Hematopoietic multipotent progenitor cell treated with erythropoietin and hydrocortisone succinate and interleukin-3 and kit ligand, for 8 days (in vitro differentiated cells): Measurements from ENCODE around the gene IGFL2.
A peak's percentile ranks its signal among the peaks of the same experiment; 100 is the strongest.
"Not testable (repeated sequence)": the region's sequence is repeated elsewhere in the genome, so short reads cannot be mapped to it uniquely, and the experiment has no call there.

Source experiments
- DNase-seq: peaks from one replicate; pipeline ENCODE4 v3.0.0-alpha.2; 2015

IGFL2 gene

GRCh38 chr19:46147791-46148288 lies at the start of gene IGFL2:
IGFL2 (plus strand) TSS chr19:46148238; CDS start chr19:46148279, 41 bp downstream.
- DNase-seq: peak; percentile 28

GRCh38 chr19:46100344-46100743 lies 47.7 kb upstream of the IGFL2 start:
- DNase-seq: no peak

- DNase-seq: no peak
Observed at GRCh38 chr19:46101293-46101692, 46.7 kb upstream of the IGFL2 start.

- not testable (repeated sequence) for DNase-seq
Observed at GRCh38 chr19:46102333-46102732, 45.7 kb upstream of the IGFL2 start.

- DNase-seq: no peak
Observed at GRCh38 chr19:46107371-46107770, 40.7 kb upstream of the IGFL2 start.

GRCh38 chr19:46109876-46110275 lies 38.2 kb upstream of the IGFL2 start:
- DNase-seq: no peak

GRCh38 chr19:46111376-46111775 lies 36.7 kb upstream of the IGFL2 start:
- no peak for DNase-seq

GRCh38 chr19:46112527-46112926 lies 35.5 kb upstream of the IGFL2 start:
- no peak for DNase-seq

GRCh38 chr19:46113726-46114125 lies 34.3 kb upstream of the IGFL2 start:
- no peak for DNase-seq

- no peak for DNase-seq
Observed at GRCh38 chr19:46115396-46116106, 32.5 kb upstream of the IGFL2 start.

GRCh38 chr19:46116121-46116520 lies 31.9 kb upstream of the IGFL2 start:
- no peak for DNase-seq

GRCh38 chr19:46118136-46118535 lies 29.9 kb upstream of the IGFL2 start:
- DNase-seq: no peak

- DNase-seq: no peak
Observed at GRCh38 chr19:46124638-46125115, 23.4 kb upstream of the IGFL2 start, which contains the start of gene IGFL3. IGFL3 (minus strand) TSS chr19:46124688; CDS start chr19:46124649, 39 bp downstream.

- DNase-seq: no peak
Observed at GRCh38 chr19:46125447-46125846, 22.6 kb upstream of the IGFL2 start.

GRCh38 chr19:46126086-46126580 lies 21.9 kb upstream of the IGFL2 start:
- DNase-seq: no peak

GRCh38 chr19:46131485-46132143 lies 16.4 kb upstream of the IGFL2 start:
- DNase-seq: no peak

- DNase-seq: no peak
Observed at GRCh38 chr19:46132508-46133100, 15.4 kb upstream of the IGFL2 start.

- DNase-seq: peak; percentile 1
Observed at GRCh38 chr19:46133101-46133627, 14.9 kb upstream of the IGFL2 start.

- no peak for DNase-seq
Observed at GRCh38 chr19:46133777-46134241, 14.2 kb upstream of the IGFL2 start.

- no peak for DNase-seq
Observed at GRCh38 chr19:46134527-46134926, 13.5 kb upstream of the IGFL2 start.

- no peak for DNase-seq
Observed at GRCh38 chr19:46137915-46138473, 10.0 kb upstream of the IGFL2 start.

- DNase-seq: no peak
Observed at GRCh38 chr19:46141421-46141820, 6.6 kb upstream of the IGFL2 start.

- DNase-seq: no peak
Observed at GRCh38 chr19:46142294-46142693, 5.7 kb upstream of the IGFL2 start.
